Activated naive CD4-positive, alpha-beta T cell treated with anti-CD3 and anti-CD28 coated beads, Interleukin-2, amount 10 ng/mL, durations not matched to agents 5 hours and 36 hours (primary cell): ENCODE data around the gene SIGLEC6. TPM values are rescaled to one million over a fixed set of nuclear protein-coding genes. Genes with fewer than 3 reads are reported as not detected.

ENCODE experiments used
- total RNA-seq, 2 experiments: library from RNA; stranded (reverse); gene quantifications; one replicate each; pipeline ENCODE4 v1.2.3, GENCODE V29; 2021

The SIGLEC6 gene
- 1 to 10 TPM in 1 of 2 experiments, under 1 TPM in 1; 0.79 to 1.0 TPM for total RNA-seq

DNA sequence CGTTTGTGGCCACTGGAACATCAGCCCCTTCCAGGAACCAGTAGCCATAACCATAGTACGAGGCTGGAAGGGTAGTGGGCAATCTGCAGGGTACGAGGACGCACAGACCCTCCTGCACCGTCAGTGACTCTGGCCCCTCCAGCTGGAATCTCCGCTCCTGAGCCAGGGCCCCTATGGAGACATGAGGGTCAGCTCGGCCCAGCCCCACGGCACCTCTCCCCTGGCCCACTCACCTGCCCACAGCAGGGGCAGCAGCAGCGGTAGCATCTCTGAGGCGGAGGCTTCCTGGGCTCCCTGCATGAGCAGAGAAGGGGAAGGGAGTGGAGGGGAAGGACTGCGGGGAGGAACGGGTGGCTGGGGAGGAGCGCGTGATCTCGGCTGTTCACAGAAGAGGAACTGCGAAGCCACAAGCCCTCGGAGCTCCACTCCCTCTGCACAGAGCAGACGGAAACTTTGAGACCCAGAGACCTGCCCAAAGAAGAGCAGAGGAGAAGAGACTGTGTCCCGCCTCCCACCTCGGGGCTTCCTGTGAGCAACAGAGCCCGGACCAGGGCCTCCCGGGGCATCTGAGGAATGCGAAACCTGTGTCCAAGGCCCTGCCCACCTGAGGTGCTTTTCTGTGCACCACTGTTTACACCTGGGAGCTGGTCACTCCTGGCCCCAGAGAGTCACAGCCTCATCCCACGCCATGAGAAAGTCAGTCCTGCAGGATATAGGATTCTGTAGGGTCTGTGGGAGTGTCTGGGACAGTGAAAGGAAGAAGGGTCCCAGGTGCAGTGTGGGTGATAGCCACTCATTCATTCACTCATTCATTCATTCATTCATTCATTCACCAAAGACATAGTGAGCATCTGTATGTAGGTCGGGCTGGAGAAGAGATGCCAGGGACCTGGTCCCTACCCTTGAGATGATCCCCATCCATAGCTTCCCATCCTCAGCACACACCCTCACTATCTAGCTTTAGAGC, at the start of gene SIGLEC6:
Gene SIGLEC6, minus strand, starts transcription at position 322 of the 967 bp plus-strand sequence. Its CDS starts 22 bp downstream, at position 300.

GRCh38 chr19:51570962-51571575, 39.6 kb upstream of the SIGLEC6 start, which contains the start of gene ZNF175:
Gene ZNF175 (plus strand): TSS chr19:51571283. CDS start chr19:51573330, 2,047 bp downstream.

GRCh38 chr19:51501594-51502263, 29.7 kb downstream of the SIGLEC6 start, which contains the start of gene SIGLEC12:
Gene SIGLEC12 (minus strand): TSS chr19:51501800. CDS start chr19:51501733, 67 bp downstream.

GRCh38 chr19:51478381-51479234, 52.9 kb downstream of the SIGLEC6 start, which contains the start of gene CEACAM18:
Gene CEACAM18 (plus strand): TSS chr19:51478539.

Other genes starting within 250 kb of the SIGLEC6 start
- gene IGLON5, start 220.0 kb downstream of the SIGLEC6 start, total RNA-seq = not detected
- gene VSIG10L, start 189.5 kb downstream of the SIGLEC6 start, total RNA-seq = under 1 TPM; 0.28 to 0.46 TPM
- 100 to 1,000 TPM; 108 to 109 TPM for gene ETFB, start 165.3 kb downstream of the SIGLEC6 start, total RNA-seq
- 1 to 10 TPM; 1.4 to 1.9 TPM for gene CLDND2, start 162.7 kb downstream of the SIGLEC6 start, total RNA-seq
- 10 to 100 TPM; 63.6 to 71.5 TPM for gene NKG7, start 159.0 kb downstream of the SIGLEC6 start, total RNA-seq
- gene LIM2, start 143.7 kb downstream of the SIGLEC6 start, total RNA-seq = not detected
- gene C19orf84, start 141.1 kb downstream of the SIGLEC6 start, total RNA-seq = not detected
- gene SIGLEC10, start 114.0 kb downstream of the SIGLEC6 start, total RNA-seq = not detected
- not detected for gene SIGLEC8, start 73.2 kb downstream of the SIGLEC6 start, total RNA-seq
- not detected for gene CEACAM18, start 53.1 kb downstream of the SIGLEC6 start, total RNA-seq
- not detected for gene SIGLEC12, start 29.9 kb downstream of the SIGLEC6 start, total RNA-seq
- 10 to 100 TPM in 1 of 2 experiments, 1 to 10 TPM in 1; 7.6 to 10.1 TPM for gene ZNF175, start 39.6 kb upstream of the SIGLEC6 start, total RNA-seq
- gene SIGLEC5, start 98.7 kb upstream of the SIGLEC6 start, total RNA-seq = not detected
- not detected for gene SIGLEC14, start 115.2 kb upstream of the SIGLEC6 start, total RNA-seq
- 1 to 10 TPM; 3.1 to 4.1 TPM for gene SPACA6, start 161.7 kb upstream of the SIGLEC6 start, total RNA-seq
- not detected for gene HAS1, start 192.3 kb upstream of the SIGLEC6 start, total RNA-seq
- not detected for gene FPR1, start 220.2 kb upstream of the SIGLEC6 start, total RNA-seq
- not detected for gene FPR2, start 229.5 kb upstream of the SIGLEC6 start, total RNA-seq